Measurements from ENCODE around the gene CD151. TPM values are rescaled to one million over a fixed set of nuclear protein-coding genes. Genes with fewer than 3 reads are reported as not detected.

The CD151 gene
- total RNA-seq, 1 experiment from 2014 or later: 115 TPM

- POLR2A ChIA-PET: interaction anchor here (0.8 to 2.1 kb wide), 2 partner anchors 10 to 38 kb away, joined by 3 to 8 read pairs; no protein-coding TSS in a partner anchor
- CTCF ChIA-PET: interaction anchor here (1.2 to 3.8 kb wide), 3 partner anchors 11 to 28 kb away, joined by 3 to 24 read pairs (median 12); no protein-coding TSS in a partner anchor
These were observed 29.9 kb downstream of the CD151 start for GRCh38 chr11:862696-863022.

DNA sequence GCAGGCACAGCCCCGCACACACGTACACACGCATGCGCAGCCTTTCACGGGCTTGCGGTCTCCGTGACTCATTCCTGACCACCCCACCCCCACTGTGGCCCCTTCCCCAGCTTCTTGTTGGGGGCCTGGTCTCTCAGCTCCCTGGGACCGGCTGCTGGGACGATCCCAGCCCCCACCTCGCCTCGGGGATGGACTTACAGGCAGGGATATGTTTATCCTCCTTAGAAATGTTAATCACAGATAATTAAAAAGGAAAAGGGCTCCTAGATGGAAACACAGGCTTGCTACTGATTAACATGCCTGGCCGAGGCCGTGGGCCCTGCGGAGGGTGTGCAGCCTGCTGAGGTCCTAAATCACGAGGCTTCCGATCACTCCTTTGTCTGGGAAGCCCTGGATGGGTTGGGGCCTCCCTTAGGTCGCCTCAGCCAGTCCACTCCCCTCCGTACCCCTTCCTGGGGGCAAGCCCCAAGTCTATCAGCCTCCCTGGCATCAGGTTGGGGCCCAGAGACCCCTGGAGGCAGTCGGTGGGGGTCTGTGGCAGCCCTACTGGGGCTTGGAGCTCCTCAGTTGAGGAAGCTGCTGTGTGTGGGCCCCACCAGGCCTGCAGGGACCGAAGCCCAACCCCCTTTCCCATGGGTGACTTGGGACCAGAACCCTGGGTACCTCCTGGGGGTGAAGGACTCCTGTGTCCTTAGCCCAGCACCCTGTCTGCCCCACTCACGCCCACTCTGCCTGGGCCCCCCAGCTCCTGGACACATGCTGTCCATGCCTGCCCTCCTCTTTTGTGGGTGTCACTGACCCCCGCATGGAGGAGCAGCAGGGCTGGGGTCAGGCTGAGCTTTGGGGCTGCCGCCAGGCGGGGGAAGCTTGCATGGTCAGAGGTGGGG lies 30.5 kb downstream of the CD151 start:
- H3K4me1 Mint-ChIP-seq: peaks cover 26% of the 10 kb centered on the region
- CTCF ChIA-PET: interaction anchor here (0.8 to 3.8 kb wide), 4 partner anchors 11 to 35 kb away, joined by 3 to 24 read pairs (median 8); no protein-coding TSS in a partner anchor
- no peaks in the 10 kb centered on the region for H3K9me3 Mint-ChIP-seq
- ATAC-seq: peak; percentile 5
- peaks cover 3% of the 10 kb centered on the region; the same call in 1 of the 2 replicates for H3K27me3 Mint-ChIP-seq (ENCODE audit: low read depth)
- H3K27ac Mint-ChIP-seq: 0 out of 2 replicates have a peak overlapping the region, but pooled peaks have one; percentile 53
- POLR2A ChIA-PET: interaction anchor here (0.6 to 2.1 kb wide), 3 partner anchors 10 to 73 kb away, joined by 3 to 8 read pairs (median 6); no protein-coding TSS in a partner anchor
- DNase-seq (ENCODE audit: low spot score): no peak
- no peaks in the 10 kb centered on the region for H3K36me3 Mint-ChIP-seq
- H3K4me3 Mint-ChIP-seq: peak overlapping the region; percentile 41
- TF ChIP-seq ZBTB21 (CRISPR knock-in tag; IDR thresholded peaks at IDR 0.05; ENCODE audit: borderline replicate concordance) (0 out of 2 replicates have a peak, but pooled peaks have one; percentile 30), TP53 (CRISPR knock-in tag; IDR thresholded peaks at IDR 0.05) (no peak)

More at GRCh38 chr11:862696-863022, 29.9 kb downstream of the CD151 start:
- TF ChIP-seq, protein P1, sequence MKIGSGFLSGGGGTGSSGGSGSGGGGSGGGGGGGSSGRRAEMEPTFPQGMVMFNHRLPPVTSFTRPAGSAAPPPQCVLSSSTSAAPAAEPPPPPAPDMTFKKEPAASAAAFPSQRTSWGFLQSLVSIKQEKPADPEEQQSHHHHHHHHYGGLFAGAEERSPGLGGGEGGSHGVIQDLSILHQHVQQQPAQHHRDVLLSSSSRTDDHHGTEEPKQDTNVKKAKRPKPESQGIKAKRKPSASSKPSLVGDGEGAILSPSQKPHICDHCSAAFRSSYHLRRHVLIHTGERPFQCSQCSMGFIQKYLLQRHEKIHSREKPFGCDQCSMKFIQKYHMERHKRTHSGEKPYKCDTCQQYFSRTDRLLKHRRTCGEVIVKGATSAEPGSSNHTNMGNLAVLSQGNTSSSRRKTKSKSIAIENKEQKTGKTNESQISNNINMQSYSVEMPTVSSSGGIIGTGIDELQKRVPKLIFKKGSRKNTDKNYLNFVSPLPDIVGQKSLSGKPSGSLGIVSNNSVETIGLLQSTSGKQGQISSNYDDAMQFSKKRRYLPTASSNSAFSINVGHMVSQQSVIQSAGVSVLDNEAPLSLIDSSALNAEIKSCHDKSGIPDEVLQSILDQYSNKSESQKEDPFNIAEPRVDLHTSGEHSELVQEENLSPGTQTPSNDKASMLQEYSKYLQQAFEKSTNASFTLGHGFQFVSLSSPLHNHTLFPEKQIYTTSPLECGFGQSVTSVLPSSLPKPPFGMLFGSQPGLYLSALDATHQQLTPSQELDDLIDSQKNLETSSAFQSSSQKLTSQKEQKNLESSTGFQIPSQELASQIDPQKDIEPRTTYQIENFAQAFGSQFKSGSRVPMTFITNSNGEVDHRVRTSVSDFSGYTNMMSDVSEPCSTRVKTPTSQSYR (CRISPR knock-in tag; IDR thresholded peaks at IDR 0.05): 0 out of 2 replicates have a peak, but pooled peaks have one; percentile 19
- TF ChIP-seq IRF2 (CRISPR knock-in tag; IDR thresholded peaks at IDR 0.05; ENCODE audit: borderline replicate concordance, low read depth): no peak
- H3K27ac Mint-ChIP-seq: no peak overlapping the region
- DNase-seq (ENCODE audit: low spot score) (no peak), ATAC-seq (no peak)
- no peaks in the 10 kb centered on the region for H3K36me3 Mint-ChIP-seq
- peaks cover 29% of the 10 kb centered on the region for H3K4me1 Mint-ChIP-seq
- H3K27me3 Mint-ChIP-seq (ENCODE audit: low read depth): peaks cover 3% of the 10 kb centered on the region; the same call in 1 of the 2 replicates
- no peak overlapping the region for H3K4me3 Mint-ChIP-seq
- H3K9me3 Mint-ChIP-seq: no peaks in the 10 kb centered on the region

DNA sequence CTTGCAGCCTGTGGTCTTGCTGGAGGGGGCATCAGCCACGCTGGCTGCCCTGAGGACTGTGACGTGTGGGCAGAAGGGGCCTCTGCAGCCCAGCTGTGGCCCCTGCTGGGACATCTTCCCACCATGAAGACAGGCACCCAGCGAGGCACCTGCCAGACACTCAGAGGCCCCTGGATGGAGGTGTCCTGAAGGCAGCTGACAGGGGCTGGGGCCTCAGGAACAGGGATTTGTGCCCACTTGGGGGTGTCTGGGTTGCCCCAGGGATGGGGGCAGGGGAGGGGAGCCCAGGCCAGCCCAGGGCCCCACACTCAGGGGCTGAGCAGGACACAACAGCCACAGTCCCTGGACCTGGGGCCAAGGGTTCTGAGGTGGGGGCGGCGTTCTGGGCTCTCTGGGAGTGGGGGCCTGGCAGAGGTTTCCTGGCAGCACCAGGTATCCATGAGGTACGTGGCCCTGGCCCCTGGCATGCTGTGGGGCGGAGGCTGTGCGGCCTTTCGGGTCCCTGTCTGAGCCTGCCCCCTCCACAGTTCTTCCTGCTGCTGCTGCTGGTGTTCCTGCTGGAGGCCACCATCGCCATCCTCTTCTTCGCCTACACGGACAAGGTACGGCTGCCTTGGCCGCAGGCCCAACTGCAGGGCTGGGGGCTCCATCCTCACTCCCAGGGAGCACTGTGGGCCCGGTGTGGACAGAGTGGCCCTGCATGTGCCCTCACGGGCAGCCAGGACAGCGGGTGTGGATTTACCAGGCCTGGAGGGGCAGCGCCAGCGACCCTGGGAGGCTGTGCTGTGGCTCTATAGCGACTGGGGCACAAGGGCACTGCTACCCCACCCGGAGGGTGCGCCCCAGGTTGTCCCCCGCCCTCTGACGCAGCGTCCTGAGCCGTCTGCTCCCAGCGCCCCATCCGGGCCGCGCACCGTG lies 31.4 kb downstream of the CD151 start:
- H3K4me3 Mint-ChIP-seq: no peak overlapping the region
- peaks cover 26% of the 10 kb centered on the region for H3K4me1 Mint-ChIP-seq
- H3K27me3 Mint-ChIP-seq (ENCODE audit: low read depth): peaks cover 3% of the 10 kb centered on the region; the same call in 1 of the 2 replicates
- ATAC-seq (no peak), DNase-seq (ENCODE audit: low spot score) (no peak)
- no peaks in the 10 kb centered on the region for H3K9me3 Mint-ChIP-seq
- ChIA-PET CTCF (interaction anchor here (0.6 to 3.8 kb wide), 4 partner anchors 12 to 34 kb away, joined by 3 to 24 read pairs (median 8); no protein-coding TSS in a partner anchor), POLR2A (interaction anchor here (0.6 to 2.1 kb wide), 2 partner anchors 9 to 72 kb away, joined by 6 to 8 read pairs; no protein-coding TSS in a partner anchor)
- H3K27ac Mint-ChIP-seq: no peak overlapping the region
- no peak for TF ChIP-seq NFYB (CRISPR knock-in tag; conservative IDR thresholded peaks at IDR 0.05; ENCODE audit: low read depth)
- TF ChIP-seq JAZF1 (CRISPR knock-in tag; IDR thresholded peaks at IDR 0.05): no peak
- TF ChIP-seq, protein P2, sequence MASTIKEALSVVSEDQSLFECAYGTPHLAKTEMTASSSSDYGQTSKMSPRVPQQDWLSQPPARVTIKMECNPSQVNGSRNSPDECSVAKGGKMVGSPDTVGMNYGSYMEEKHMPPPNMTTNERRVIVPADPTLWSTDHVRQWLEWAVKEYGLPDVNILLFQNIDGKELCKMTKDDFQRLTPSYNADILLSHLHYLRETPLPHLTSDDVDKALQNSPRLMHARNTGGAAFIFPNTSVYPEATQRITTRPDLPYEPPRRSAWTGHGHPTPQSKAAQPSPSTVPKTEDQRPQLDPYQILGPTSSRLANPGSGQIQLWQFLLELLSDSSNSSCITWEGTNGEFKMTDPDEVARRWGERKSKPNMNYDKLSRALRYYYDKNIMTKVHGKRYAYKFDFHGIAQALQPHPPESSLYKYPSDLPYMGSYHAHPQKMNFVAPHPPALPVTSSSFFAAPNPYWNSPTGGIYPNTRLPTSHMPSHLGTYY (CRISPR knock-in tag; IDR thresholded peaks at IDR 0.05): no peak
- no peak for TF ChIP-seq E2F4 (CRISPR knock-in tag; IDR thresholded peaks at IDR 0.05; ENCODE audit: borderline replicate concordance, low read depth)
- TF ChIP-seq NR3C1 (CRISPR knock-in tag; conservative IDR thresholded peaks at IDR 0.05; ENCODE audit: low read depth): no peak
- TF ChIP-seq OVOL2 (CRISPR knock-in tag; IDR thresholded peaks at IDR 0.05; ENCODE audit: borderline replicate concordance): no peak
- TF ChIP-seq CBFB (CRISPR knock-in tag; IDR thresholded peaks at IDR 0.05; ENCODE audit: low read depth): no peak
- H3K36me3 Mint-ChIP-seq: no peaks in the 10 kb centered on the region

All from WTC11 (cell line).